ENCODE measurements around the gene CERCAM. TPM values are rescaled to one million over a fixed set of nuclear protein-coding genes. Genes with fewer than 3 reads are reported as not detected.
"Not testable (repeated sequence)": the region's sequence is repeated elsewhere in the genome, so short reads cannot be mapped to it uniquely, and the experiment has no call there.

CERCAM gene
- total RNA-seq, 1 donor from 2014 or later: 55.7 TPM

GRCh38 chr9:128419061-128419925 lies 1.4 kb upstream of the CERCAM start:
- no peak for TF ChIP-seq CTCF (conservative IDR thresholded peaks at IDR 0.05; ENCODE audit: low read depth, low read length)
- H3K4me3 ChIP-seq (ENCODE audit: low read depth, low read length): peak overlapping the region; percentile 81
- no peak for DNase-seq (ENCODE audit: low read depth)

GRCh38 chr9:128420060-128420650 lies 502 bp upstream of the CERCAM start:
- no peak for DNase-seq (ENCODE audit: low read depth)
- TF ChIP-seq CTCF (conservative IDR thresholded peaks at IDR 0.05; ENCODE audit: low read depth, low read length): peak; percentile 74
- H3K4me3 ChIP-seq (ENCODE audit: low read depth, low read length): peak overlapping the region; percentile 81

GRCh38 chr9:128421482-128421996 lies 882 bp downstream of the CERCAM start:
- no peak for DNase-seq (ENCODE audit: low read depth)
- TF ChIP-seq CTCF (conservative IDR thresholded peaks at IDR 0.05; ENCODE audit: low read depth, low read length): no peak
- H3K4me3 ChIP-seq (ENCODE audit: low read depth, low read length): peak overlapping the region; percentile 81

GRCh38 chr9:128422022-128422782 lies 1.5 kb downstream of the CERCAM start:
- not testable (repeated sequence) for H3K4me3 ChIP-seq (ENCODE audit: low read depth, low read length); DNase-seq (ENCODE audit: low read depth)

GRCh38 chr9:128422783-128423150 lies 2.1 kb downstream of the CERCAM start:
- no peak for DNase-seq (ENCODE audit: low read depth)
- no peak for TF ChIP-seq CTCF (conservative IDR thresholded peaks at IDR 0.05; ENCODE audit: low read depth, low read length)
- no peak overlapping the region for H3K4me3 ChIP-seq (ENCODE audit: low read depth, low read length)

GRCh38 chr9:128423356-128423755 lies 2.7 kb downstream of the CERCAM start:
- not testable (repeated sequence) for H3K4me3 ChIP-seq (ENCODE audit: low read depth, low read length); DNase-seq (ENCODE audit: low read depth)

GRCh38 chr9:128424268-128424780 lies 3.7 kb downstream of the CERCAM start:
- no peak overlapping the region for H3K4me3 ChIP-seq (ENCODE audit: low read depth, low read length)
- TF ChIP-seq CTCF (conservative IDR thresholded peaks at IDR 0.05; ENCODE audit: low read depth, low read length): no peak
- no peak for DNase-seq (ENCODE audit: low read depth)
